HuH-7 (cell line): ENCODE results near the gene HOXB2.

Source experiments
- DNase-seq: peaks from one replicate; pipeline ENCODE4 v3.0.0; 2011; ENCODE audit warnings: low spot score

HOXB2 gene

GRCh38 chr17:48578616-48579470, 33.9 kb upstream of the HOXB2 start:
- no peak for DNase-seq

- no peak for DNase-seq
Observed at GRCh38 chr17:48577946-48578615, 33.2 kb upstream of the HOXB2 start, which contains the start of gene HOXB4. Gene HOXB4, minus strand, starts transcription at chr17:48578350. Its CDS starts 31 bp downstream, at chr17:48578319.

GRCh38 chr17:48577330-48577945, 32.5 kb upstream of the HOXB2 start:
- peak; percentile 81 for DNase-seq

- DNase-seq, result no peak
Observed at GRCh38 chr17:48576479-48577309, 31.8 kb upstream of the HOXB2 start.

GRCh38 chr17:48575673-48576478, 31.0 kb upstream of the HOXB2 start:
- no peak for DNase-seq

GRCh38 chr17:48575066-48575582, 30.2 kb upstream of the HOXB2 start:
- no peak for DNase-seq

- DNase-seq, result no peak
Observed at GRCh38 chr17:48574505-48575065, 29.7 kb upstream of the HOXB2 start.

GRCh38 chr17:48571826-48572417, 27.0 kb upstream of the HOXB2 start:
- DNase-seq, result no peak

GRCh38 chr17:48571024-48571818, 26.3 kb upstream of the HOXB2 start:
- no peak for DNase-seq

GRCh38 chr17:48570325-48571023, 25.6 kb upstream of the HOXB2 start:
- no peak for DNase-seq

- no peak for DNase-seq
Observed at GRCh38 chr17:48569674-48570324, 24.9 kb upstream of the HOXB2 start.

- DNase-seq, result no peak
Observed at GRCh38 chr17:48569240-48569582, 24.3 kb upstream of the HOXB2 start.

GRCh38 chr17:48568499-48569239, 23.8 kb upstream of the HOXB2 start:
- no peak for DNase-seq

GRCh38 chr17:48567646-48568354, 22.9 kb upstream of the HOXB2 start:
- DNase-seq, result no peak

GRCh38 chr17:48567209-48567608, 22.3 kb upstream of the HOXB2 start:
- no peak for DNase-seq

GRCh38 chr17:48566717-48567116, 21.8 kb upstream of the HOXB2 start:
- no peak for DNase-seq
